Measurements from ENCODE around the gene C16orf92. TPM values are rescaled to one million over a fixed set of nuclear protein-coding genes. Genes with fewer than 3 reads are reported as not detected.
A peak's percentile ranks its signal among the peaks of the same experiment; 100 is the strongest.

Gene C16orf92
- total RNA-seq, 1 experiment from 2014 or later = not detected

- Histone ChIP-seq H2AFZ (ENCODE audit: low read depth, low read length, poor library complexity, severe bottlenecking) (no peak within 1 kb of the TSS), H3K4me1 (ENCODE audit: control insufficient read depth in 1 of 2, insufficient read depth in 2 of 2, low read length in 2 of 2) (peaks cover 8 to 26% of the 10 kb centered on the region in 2 experiments), H3K9me3 (ENCODE audit: control insufficient read depth in 1 of 2, insufficient read depth in 1 of 2, low read depth in 1 of 2, low read length in 2 of 2) (no peaks in the 10 kb centered on the region; a peak in 1 of 4 replicates), H3K9ac (ENCODE audit: low read length) (peak within 1 kb of the TSS; percentile 97), H3K4me3 (replicated peaks in 1 of 2; ENCODE audit: low read depth in 1 of 2, low read length in 2 of 2) (peak within 1 kb of the TSS; percentile 96 to 98), H3K79me2 (ENCODE audit: insufficient read depth, low read length) (peaks cover 50% of the 10 kb centered on the region), H3K4me2 (ENCODE audit: low read length) (peak within 1 kb of the TSS; percentile 95), H3K36me3 (ENCODE audit: control insufficient read depth in 1 of 2, insufficient read depth in 2 of 2, low read length in 2 of 2) (peaks cover 11 to 12% of the 10 kb centered on the region in 2 experiments; a peak in 3 of 4 replicates), H3K27ac (ENCODE audit: low read depth, low read length) (peak within 1 kb of the TSS; percentile 79), H3K9me2 (ENCODE audit: insufficient read depth) (no peaks in the 10 kb centered on the region), H4K20me1 (ENCODE audit: insufficient read depth) (no peaks in the 10 kb centered on the region), H3K27me3 (ENCODE audit: insufficient read depth, low read length) (no peaks in the 10 kb centered on the region)
- ChIA-PET CTCF (interaction anchor here (0.8 to 1.6 kb wide), 11 partner anchors 12 to 282 kb away, joined by 3 to 5 read pairs (median 3); partner anchors contain the start of genes KCTD13, PAGR1 and TMEM219), POLR2A (interaction anchor here (0.6 to 2.3 kb wide), 10 partner anchors 12 to 158 kb away, joined by 3 to 22 read pairs (median 4); partner anchors contain the start of genes HIRIP3, KCTD13, PAGR1 and SEZ6L2), RAD21 (ENCODE audit: low non-redundant PET in 1 of 2, low total read pairs in 2 of 2, uncharacterized antibody in 2 of 2, unreplicated experiment in 2 of 2) (interaction anchor here (0.9 to 1.2 kb wide), 4 partner anchors 12 to 48 kb away, joined by 3 to 4 read pairs (median 4); partner anchors contain the start of genes KCTD13 (in 1 of the 2) and TMEM219 (in 1 of the 2))
- DNase-seq (ENCODE audit: low read depth, low spot score) = peak; percentile 98
- BruUV-seq (replicated peaks) = no TSS peak
- intact Hi-C loops (cut with micrococcal nuclease) = loop anchor here (1.0 to 5.0 kb wide), 3 partner anchors 29 to 74 kb away; partner anchors contain the start of genes KCTD13 and SEZ6L2
- ATAC-seq = peak; percentile 99
- TF ChIP-seq, protein P1, sequence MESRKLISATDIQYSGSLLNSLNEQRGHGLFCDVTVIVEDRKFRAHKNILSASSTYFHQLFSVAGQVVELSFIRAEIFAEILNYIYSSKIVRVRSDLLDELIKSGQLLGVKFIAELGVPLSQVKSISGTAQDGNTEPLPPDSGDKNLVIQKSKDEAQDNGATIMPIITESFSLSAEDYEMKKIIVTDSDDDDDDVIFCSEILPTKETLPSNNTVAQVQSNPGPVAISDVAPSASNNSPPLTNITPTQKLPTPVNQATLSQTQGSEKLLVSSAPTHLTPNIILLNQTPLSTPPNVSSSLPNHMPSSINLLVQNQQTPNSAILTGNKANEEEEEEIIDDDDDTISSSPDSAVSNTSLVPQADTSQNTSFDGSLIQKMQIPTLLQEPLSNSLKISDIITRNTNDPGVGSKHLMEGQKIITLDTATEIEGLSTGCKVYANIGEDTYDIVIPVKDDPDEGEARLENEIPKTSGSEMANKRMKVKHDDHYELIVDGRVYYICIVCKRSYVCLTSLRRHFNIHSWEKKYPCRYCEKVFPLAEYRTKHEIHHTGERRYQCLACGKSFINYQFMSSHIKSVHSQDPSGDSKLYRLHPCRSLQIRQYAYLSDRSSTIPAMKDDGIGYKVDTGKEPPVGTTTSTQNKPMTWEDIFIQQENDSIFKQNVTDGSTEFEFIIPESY (IDR thresholded peaks at IDR 0.05; ENCODE audit: extremely low read depth, insufficient replicate concordance, low read length) = no peak
- TF ChIP-seq POLR2AphosphoS5 (IDR thresholded peaks at IDR 0.05; ENCODE audit: low read depth, low read length) (peak; percentile 93), ZFX (IDR thresholded peaks at IDR 0.05) (peak; percentile 30; the same call in 1 of the 2 replicates), EZH2phosphoT487 (IDR thresholded peaks at IDR 0.05; ENCODE audit: borderline replicate concordance) (no peak), FOSL1 (IDR thresholded peaks at IDR 0.05; ENCODE audit: low read depth) (no peak), CBX3 (IDR thresholded peaks at IDR 0.05; ENCODE audit: low read depth) (peak; percentile 97), EGR1 (IDR thresholded peaks at IDR 0.05; ENCODE audit: low read depth) (peak; percentile 94), POLR2A (IDR thresholded peaks at IDR 0.05; ENCODE audit: borderline replicate concordance, extremely low read depth, insufficient read depth, insufficient read length) (peak; percentile 83), ELF1 (IDR thresholded peaks at IDR 0.05; ENCODE audit: borderline replicate concordance, low read depth) (no peak), TCF7L2 (IDR thresholded peaks at IDR 0.05; ENCODE audit: borderline replicate concordance, extremely low read depth, insufficient read depth, insufficient read length) (no peak), JUND (IDR thresholded peaks at IDR 0.05) (no peak), SIN3A (IDR thresholded peaks at IDR 0.05; ENCODE audit: low read depth) (0 out of 2 replicates have a peak, but pooled peaks have one; percentile 68), ATF3 (IDR thresholded peaks at IDR 0.05) (no peak), YY1 (IDR thresholded peaks at IDR 0.05; ENCODE audit: extremely low read depth, insufficient replicate concordance, low read depth, low read length) (peak; percentile 92), ZNF274 (IDR thresholded peaks at IDR 0.05; ENCODE audit: low read depth, low read length) (no peak), CEBPB (IDR thresholded peaks at IDR 0.05; ENCODE audit: low read depth) (no peak)
- TF ChIP-seq, protein P2, sequence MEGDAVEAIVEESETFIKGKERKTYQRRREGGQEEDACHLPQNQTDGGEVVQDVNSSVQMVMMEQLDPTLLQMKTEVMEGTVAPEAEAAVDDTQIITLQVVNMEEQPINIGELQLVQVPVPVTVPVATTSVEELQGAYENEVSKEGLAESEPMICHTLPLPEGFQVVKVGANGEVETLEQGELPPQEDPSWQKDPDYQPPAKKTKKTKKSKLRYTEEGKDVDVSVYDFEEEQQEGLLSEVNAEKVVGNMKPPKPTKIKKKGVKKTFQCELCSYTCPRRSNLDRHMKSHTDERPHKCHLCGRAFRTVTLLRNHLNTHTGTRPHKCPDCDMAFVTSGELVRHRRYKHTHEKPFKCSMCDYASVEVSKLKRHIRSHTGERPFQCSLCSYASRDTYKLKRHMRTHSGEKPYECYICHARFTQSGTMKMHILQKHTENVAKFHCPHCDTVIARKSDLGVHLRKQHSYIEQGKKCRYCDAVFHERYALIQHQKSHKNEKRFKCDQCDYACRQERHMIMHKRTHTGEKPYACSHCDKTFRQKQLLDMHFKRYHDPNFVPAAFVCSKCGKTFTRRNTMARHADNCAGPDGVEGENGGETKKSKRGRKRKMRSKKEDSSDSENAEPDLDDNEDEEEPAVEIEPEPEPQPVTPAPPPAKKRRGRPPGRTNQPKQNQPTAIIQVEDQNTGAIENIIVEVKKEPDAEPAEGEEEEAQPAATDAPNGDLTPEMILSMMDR (IDR thresholded peaks at IDR 0.05 in 2 of 3, conservative IDR thresholded peaks at IDR 0.05 in 1 of 3; ENCODE audit: borderline replicate concordance in 1 of 3, insufficient read depth in 1 of 3, low read depth in 2 of 3, low read length in 2 of 3) = no peak
These were observed 49.4 kb upstream of the C16orf92 start, which contains the start of gene TAOK2 for GRCh38 chr16:29973384-29974246. Gene TAOK2, plus strand, starts transcription at chr16:29973868. Its CDS starts 3,905 bp downstream, at chr16:29977773.
